ENCODE data around the gene CCDC148. TPM values are rescaled to one million over a fixed set of nuclear protein-coding genes. Genes with fewer than 3 reads are reported as not detected.

CCDC148 gene
- total RNA-seq, 3 donors from 2014 or later (not counting 1 experiment from before 2014, with no cell fraction given), result not detected

GRCh38 chr2:158460632-158461297, 4.2 kb upstream of the CCDC148 start:
- DNase-seq, result no peak
- no peak overlapping the region for H3K4me3 ChIP-seq (ENCODE audit: low read length)
- Mint-ChIP-seq H3K27me3 (ENCODE audit: low read depth in 2 of 2) (peaks cover 5 to 26% of the 10 kb centered on the region in 2 donors), H3K27ac (no peak overlapping the region), H3K9me3 (no peaks in the 10 kb centered on the region), H3K36me3 (no peaks in the 10 kb centered on the region), H3K4me3 (no peak overlapping the region), H3K4me1 (peaks cover 15 to 20% of the 10 kb centered on the region in 2 donors)
- intact Hi-C loops (cut with micrococcal nuclease), result no loop called here
- H3K36me3 ChIP-seq (ENCODE audit: control insufficient read depth, insufficient read depth, low read length), result no peaks in the 10 kb centered on the region
- H3K9me3 ChIP-seq (ENCODE audit: control insufficient read depth, insufficient read depth, low read length), result no peaks in the 10 kb centered on the region
- peaks cover 3% of the 10 kb centered on the region for H3K27me3 ChIP-seq (ENCODE audit: control insufficient read depth, insufficient read depth, low read length)
- WGBS (ENCODE audit: insufficient coverage), result 83% methylated on average over 3 of the region's 3 CpGs
- ATAC-seq, result no peak
- peaks cover 12% of the 10 kb centered on the region for H3K4me1 ChIP-seq (ENCODE audit: control insufficient read depth, insufficient read depth, low read length)
- TF ChIP-seq, protein P1, sequence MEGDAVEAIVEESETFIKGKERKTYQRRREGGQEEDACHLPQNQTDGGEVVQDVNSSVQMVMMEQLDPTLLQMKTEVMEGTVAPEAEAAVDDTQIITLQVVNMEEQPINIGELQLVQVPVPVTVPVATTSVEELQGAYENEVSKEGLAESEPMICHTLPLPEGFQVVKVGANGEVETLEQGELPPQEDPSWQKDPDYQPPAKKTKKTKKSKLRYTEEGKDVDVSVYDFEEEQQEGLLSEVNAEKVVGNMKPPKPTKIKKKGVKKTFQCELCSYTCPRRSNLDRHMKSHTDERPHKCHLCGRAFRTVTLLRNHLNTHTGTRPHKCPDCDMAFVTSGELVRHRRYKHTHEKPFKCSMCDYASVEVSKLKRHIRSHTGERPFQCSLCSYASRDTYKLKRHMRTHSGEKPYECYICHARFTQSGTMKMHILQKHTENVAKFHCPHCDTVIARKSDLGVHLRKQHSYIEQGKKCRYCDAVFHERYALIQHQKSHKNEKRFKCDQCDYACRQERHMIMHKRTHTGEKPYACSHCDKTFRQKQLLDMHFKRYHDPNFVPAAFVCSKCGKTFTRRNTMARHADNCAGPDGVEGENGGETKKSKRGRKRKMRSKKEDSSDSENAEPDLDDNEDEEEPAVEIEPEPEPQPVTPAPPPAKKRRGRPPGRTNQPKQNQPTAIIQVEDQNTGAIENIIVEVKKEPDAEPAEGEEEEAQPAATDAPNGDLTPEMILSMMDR (IDR thresholded peaks at IDR 0.05), result no peak
- no peak overlapping the region for H3K27ac ChIP-seq (ENCODE audit: low read length)

DNA sequence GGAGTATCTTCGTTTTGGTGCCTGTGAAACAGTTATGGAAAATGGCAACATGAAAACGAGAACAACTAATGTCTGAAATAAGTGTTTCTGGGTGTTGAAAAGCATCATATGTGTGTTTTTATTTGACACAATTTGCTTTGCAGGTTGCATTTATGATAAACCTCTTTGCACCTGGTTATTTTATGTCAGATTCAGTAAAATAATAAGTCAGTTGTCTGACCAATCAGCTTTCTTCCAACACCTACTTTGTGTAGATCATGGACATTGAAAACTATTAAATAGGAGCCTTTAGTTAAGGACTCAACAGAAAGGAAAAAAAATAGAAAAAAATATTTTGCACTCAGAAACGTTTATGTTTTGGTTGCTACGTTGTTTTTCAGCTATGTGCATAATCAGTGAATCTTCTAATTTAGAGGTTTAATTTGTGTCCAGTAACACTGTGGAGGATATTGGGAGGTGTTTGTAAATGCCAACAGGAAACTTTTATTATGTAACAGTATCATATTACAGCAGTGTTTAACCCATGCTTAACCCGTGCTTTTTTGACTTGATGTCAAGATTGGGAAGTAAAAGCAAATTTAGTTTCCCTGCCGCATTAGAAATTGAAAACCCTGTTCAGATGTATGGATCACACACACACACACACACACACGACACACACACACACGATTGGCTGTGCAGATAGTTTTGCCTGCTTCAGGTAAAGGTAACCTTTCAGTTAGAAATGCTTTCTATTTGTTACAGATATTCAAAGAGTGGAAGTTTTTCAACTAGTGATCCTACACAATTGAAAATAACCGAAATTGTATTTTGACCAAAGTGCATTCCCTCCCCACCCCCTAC, 2.8 kb upstream of the CCDC148 start:
- Histone ChIP-seq H3K4me1 (ENCODE audit: control insufficient read depth, insufficient read depth, low read length) (peaks cover 12% of the 10 kb centered on the region), H3K4me3 (ENCODE audit: low read length) (no peak overlapping the region), H3K9me3 (ENCODE audit: control insufficient read depth, insufficient read depth, low read length) (no peaks in the 10 kb centered on the region), H3K27ac (ENCODE audit: low read length) (no peak overlapping the region), H3K36me3 (ENCODE audit: control insufficient read depth, insufficient read depth, low read length) (no peaks in the 10 kb centered on the region), H3K27me3 (ENCODE audit: control insufficient read depth, insufficient read depth, low read length) (peaks cover 3% of the 10 kb centered on the region)
- DNase-seq (no peak), ATAC-seq (no peak)
- 91% methylated on average over 8 of the region's 9 CpGs for WGBS (ENCODE audit: insufficient coverage)
- H3K4me3 Mint-ChIP-seq, result peak overlapping the region; percentile 97
- H3K9me3 Mint-ChIP-seq, result no peaks in the 10 kb centered on the region
- TF ChIP-seq, protein P1 (IDR thresholded peaks at IDR 0.05), result no peak
- H3K27me3 Mint-ChIP-seq (ENCODE audit: low read depth in 2 of 2), result peaks cover 5 to 29% of the 10 kb centered on the region in 2 donors
- H3K4me1 Mint-ChIP-seq, result peaks cover 15 to 20% of the 10 kb centered on the region in 2 donors
- H3K27ac Mint-ChIP-seq, result no peak overlapping the region
- intact Hi-C loops (cut with micrococcal nuclease), result no loop called here
- no peaks in the 10 kb centered on the region for H3K36me3 Mint-ChIP-seq

DNA sequence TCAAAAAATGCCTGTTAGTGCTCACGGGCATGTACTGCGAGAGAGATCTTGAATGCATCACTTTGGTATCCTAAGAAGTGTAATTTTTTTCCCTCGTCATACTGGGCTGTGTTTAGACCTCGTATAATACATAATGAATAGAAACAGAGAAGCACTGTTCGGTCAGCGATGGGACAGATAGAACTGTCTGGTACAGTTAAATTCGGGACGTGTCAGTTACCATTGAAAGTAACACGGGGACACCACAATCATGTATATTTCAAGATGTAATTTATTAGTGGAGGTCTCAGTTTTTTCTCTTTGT, 2.0 kb upstream of the CCDC148 start:
- peaks cover 12% of the 10 kb centered on the region for H3K4me1 ChIP-seq (ENCODE audit: control insufficient read depth, insufficient read depth, low read length)
- Mint-ChIP-seq H3K4me1 (peaks cover 15 to 20% of the 10 kb centered on the region in 2 donors), H3K4me3 (peak overlapping the region; percentile 97), H3K27me3 (ENCODE audit: low read depth in 2 of 2) (peaks cover 9 to 37% of the 10 kb centered on the region in 2 donors), H3K9me3 (no peaks in the 10 kb centered on the region), H3K36me3 (no peaks in the 10 kb centered on the region), H3K27ac (peak overlapping the region; percentile 70 to 92)
- no peak overlapping the region for H3K27ac ChIP-seq (ENCODE audit: low read length)
- no peaks in the 10 kb centered on the region for H3K36me3 ChIP-seq (ENCODE audit: control insufficient read depth, insufficient read depth, low read length)
- no peaks in the 10 kb centered on the region for H3K9me3 ChIP-seq (ENCODE audit: control insufficient read depth, insufficient read depth, low read length)
- no peak overlapping the region for H3K4me3 ChIP-seq (ENCODE audit: low read length)
- 44% methylated on average over 9 of the region's 9 CpGs for WGBS (ENCODE audit: insufficient coverage)
- intact Hi-C loops (cut with micrococcal nuclease), result no loop called here
- peaks cover 3% of the 10 kb centered on the region for H3K27me3 ChIP-seq (ENCODE audit: control insufficient read depth, insufficient read depth, low read length)
- no peak for DNase-seq
- no peak for ATAC-seq
- TF ChIP-seq, protein P1 (IDR thresholded peaks at IDR 0.05), result no peak
